Lower leg skin (tissue), 4 donors: ENCODE data around the gene COL8A2. TPM values are rescaled to one million over a fixed set of nuclear protein-coding genes. Genes with fewer than 3 reads are reported as not detected.

ENCODE experiments used
- DNase-seq, 2 donors: peaks; one replicate each; pipeline ENCODE4 v3.0.0-alpha.2; 2019; ENCODE audit warnings: low spot score in 2 of 2
- H3K4me3 ChIP-seq: fragments of 200-600 bp; sonication (generic); 2 replicates; pipeline ENCODE4 v1.5.1; 2017; ENCODE audit warnings: mild to moderate bottlenecking, low read depth; ENCODE audit not compliant: poor library complexity, severe bottlenecking
- POLR2A ChIP-seq, 2 donors: fragments of 450-650 bp; IDR thresholded peaks; one replicate each; pipeline ENCODE4 v1.6.1; 2016 to 2017; ENCODE audit warnings: antibody characterized with exemption in 2 of 2, mild to moderate bottlenecking in 1 of 2, moderate library complexity in 1 of 2
- WGBS, 2 donors: methylation state at CpG; one replicate each; pipeline ENCODE4 v1.1.5; 2018; 5-methylcytosine and 5-hydroxymethylcytosine counted together
- intact Hi-C: fragments of 100-400 bp; cut with DNase I; formaldehyde crosslinking; loops from one replicate; pipeline ENCODE4 v1.15.0; 2023; ENCODE audit warnings: low total_unique reads
- total RNA-seq, 4 donors: library from RNA; depleted of rRNA; stranded (reverse); fragments of >200 nt; gene quantifications; one replicate each; pipeline ENCODE4 v1.1.0, GENCODE V29; 2016
- TF ChIP-seq, protein P1 (sequence below), 3 donors: fragments of 450-650 bp; IDR thresholded peaks; one replicate each; pipeline ENCODE4 v1.5.1; 2016; ENCODE audit warnings: antibody characterized with exemption in 3 of 3, mild to moderate bottlenecking in 3 of 3, moderate library complexity in 2 of 3

The COL8A2 gene
- total RNA-seq, 4 donors from 2014 or later = 4.8 to 9.8 (median 7.6) TPM

DNA sequence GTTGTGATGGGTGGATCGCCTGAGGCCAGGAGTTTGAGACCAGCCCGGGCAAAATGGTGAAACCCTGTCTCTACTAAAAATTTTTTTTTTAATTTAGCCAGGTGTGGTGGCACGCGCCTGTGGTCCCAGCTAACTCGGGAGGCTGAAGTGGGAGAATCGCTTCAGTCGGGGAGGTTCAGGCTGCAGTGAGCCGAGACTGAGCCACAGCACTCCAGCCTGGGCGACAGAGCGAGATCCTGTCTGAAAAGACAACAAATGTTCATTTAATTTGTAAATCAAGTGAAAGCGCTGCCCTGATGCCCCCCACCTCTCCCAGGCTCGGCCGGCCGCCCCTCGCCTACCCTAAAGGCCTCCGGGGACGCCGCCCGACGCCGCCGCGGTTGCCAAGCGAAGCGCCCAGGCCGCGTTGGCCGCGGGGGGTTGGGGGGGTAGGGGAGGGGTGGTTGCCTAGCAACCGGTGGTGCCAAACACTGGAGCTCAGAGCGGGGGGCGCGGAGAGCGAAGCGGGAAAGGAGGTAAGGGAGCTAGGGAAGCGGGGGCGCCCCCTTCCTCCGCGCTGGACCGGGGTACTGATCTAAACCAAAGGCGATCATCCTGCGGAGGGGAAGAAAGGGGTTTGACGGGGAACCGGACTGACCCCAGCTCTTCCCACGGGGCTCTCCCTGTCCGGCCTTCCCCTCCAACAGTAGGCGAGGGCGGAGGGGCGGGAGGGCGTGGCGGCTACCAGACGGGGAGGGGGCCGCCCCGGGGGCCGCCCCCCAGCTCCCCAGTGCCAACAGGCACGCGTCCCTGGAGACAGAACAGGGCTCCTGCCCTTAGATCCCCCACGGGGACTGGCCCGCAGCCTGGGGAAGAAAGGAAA, 41.2 kb downstream of the COL8A2 start, which contains the start of gene TEKT2:
TEKT2 (plus strand) TSS at position 460 of the 862 bp plus-strand sequence. CDS start 828 bp downstream, outside the sequence.
- intact Hi-C loops = no loop called here
- peak within 1 kb of the TSS; percentile 18 for H3K4me3 ChIP-seq
- no peak for DNase-seq
- 13 to 24% methylated on average over 38 to 54 of the region's 59 CpGs for WGBS, 2 donors
- no peak for TF ChIP-seq POLR2A (IDR thresholded peaks at IDR 0.05)
- TF ChIP-seq, protein P1, sequence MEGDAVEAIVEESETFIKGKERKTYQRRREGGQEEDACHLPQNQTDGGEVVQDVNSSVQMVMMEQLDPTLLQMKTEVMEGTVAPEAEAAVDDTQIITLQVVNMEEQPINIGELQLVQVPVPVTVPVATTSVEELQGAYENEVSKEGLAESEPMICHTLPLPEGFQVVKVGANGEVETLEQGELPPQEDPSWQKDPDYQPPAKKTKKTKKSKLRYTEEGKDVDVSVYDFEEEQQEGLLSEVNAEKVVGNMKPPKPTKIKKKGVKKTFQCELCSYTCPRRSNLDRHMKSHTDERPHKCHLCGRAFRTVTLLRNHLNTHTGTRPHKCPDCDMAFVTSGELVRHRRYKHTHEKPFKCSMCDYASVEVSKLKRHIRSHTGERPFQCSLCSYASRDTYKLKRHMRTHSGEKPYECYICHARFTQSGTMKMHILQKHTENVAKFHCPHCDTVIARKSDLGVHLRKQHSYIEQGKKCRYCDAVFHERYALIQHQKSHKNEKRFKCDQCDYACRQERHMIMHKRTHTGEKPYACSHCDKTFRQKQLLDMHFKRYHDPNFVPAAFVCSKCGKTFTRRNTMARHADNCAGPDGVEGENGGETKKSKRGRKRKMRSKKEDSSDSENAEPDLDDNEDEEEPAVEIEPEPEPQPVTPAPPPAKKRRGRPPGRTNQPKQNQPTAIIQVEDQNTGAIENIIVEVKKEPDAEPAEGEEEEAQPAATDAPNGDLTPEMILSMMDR (IDR thresholded peaks at IDR 0.05) = no peak

DNA sequence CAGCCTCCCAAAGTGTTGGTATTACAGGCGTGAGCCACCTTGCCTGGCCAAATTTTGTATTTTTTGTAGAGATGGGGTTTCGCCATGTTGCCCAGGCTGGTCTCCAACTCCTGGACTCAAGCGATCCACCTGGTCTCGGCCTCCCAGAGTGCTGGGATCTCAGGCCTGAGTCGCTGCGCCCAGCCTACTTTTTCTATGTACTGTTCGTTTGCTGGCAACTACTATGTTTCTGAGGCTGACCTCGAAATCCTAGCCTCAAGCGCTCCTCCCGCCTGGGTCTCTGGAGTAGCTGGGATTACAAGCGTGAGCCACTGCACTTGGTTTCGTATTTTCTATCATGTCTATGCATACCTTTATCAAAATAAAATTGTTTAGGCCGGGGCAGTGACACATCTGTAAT, 41.8 kb downstream of the COL8A2 start:
- DNase-seq = no peak
- WGBS, 2 donors = 85 to 92% methylated on average over 13 of the region's 13 CpGs
- TF ChIP-seq, protein P1 (IDR thresholded peaks at IDR 0.05) = no peak
- TF ChIP-seq POLR2A (IDR thresholded peaks at IDR 0.05) = no peak
- intact Hi-C loops = no loop called here
- no peak overlapping the region for H3K4me3 ChIP-seq

DNA sequence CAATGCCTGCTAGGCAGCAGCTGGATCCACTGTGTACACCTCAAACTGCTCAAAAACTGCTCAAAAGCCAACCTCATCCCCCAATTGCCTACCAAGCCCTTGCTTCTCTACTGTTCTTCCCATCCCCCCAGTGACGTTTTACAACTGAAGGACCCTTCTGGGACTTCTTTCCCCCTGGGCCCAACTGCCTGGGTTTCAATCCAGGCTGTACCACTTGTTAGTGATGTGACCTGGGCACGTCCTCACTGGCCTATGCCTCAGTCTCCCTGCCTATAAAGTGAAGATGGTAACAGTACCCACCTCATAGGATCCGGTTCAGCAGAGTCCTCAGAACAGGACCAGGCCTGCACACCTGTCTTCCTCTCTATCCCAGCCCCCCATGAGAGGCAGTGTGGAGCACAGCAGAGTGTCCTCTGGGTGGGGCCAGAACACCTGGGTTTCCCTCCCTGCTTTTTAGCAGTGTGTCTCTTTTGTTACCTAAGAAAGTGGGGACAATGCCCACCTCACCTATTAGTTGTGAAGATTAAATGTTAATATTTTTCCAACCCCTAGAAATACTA, 43.0 kb downstream of the COL8A2 start:
- WGBS, 2 donors = 54 to 65% methylated on average over 3 of the region's 3 CpGs
- intact Hi-C loops = no loop called here
- DNase-seq = no peak
- TF ChIP-seq, protein P1 (IDR thresholded peaks at IDR 0.05) = no peak
- no peak for TF ChIP-seq POLR2A (IDR thresholded peaks at IDR 0.05)
- H3K4me3 ChIP-seq = no peak overlapping the region

DNA sequence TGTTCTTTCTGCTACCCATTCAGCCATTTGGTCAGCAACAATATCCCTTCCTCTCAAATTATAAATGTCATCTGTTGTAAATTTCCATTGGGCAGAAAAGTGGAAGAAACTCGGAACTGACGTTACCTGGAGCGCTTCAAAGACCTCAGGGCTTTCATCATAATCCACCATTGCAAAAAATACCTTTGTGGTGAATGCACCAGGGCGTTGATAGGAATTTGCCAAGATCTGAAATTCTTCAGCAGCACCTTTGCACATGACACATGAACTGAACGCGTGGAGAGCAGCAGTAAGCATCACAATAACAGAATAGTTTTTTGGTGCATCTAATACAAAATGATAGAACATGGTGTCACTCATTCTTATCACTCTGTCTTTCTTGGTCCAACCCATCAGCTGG, 44.2 kb downstream of the COL8A2 start:
- intact Hi-C loops = no loop called here
- WGBS, 2 donors = 43% methylated on average over 6 of the region's 6 CpGs
- no peak overlapping the region for H3K4me3 ChIP-seq
- no peak for DNase-seq
- TF ChIP-seq, protein P1 (IDR thresholded peaks at IDR 0.05) = no peak
- TF ChIP-seq POLR2A (IDR thresholded peaks at IDR 0.05) = no peak

DNA sequence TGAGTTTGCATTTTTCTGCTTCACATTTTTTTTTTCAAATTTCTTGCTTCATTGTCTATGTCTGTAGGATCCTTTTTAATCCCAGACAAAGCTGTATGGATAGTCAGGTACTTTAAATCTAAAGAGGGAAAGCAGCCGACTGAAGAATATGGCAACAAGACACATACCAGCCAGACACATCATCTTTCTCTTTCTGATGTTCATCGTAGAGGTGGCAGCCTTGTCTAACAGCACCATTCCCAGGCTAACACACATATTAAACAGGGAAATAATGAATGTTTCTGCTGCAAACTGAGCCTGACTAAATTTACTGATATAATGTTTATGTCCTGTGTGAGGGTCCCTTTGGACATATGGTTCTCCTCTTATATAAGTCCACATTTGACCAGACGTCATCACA, 44.8 kb downstream of the COL8A2 start:
- TF ChIP-seq, protein P1 (IDR thresholded peaks at IDR 0.05) = no peak
- 40 to 50% methylated on average over 3 of the region's 3 CpGs for WGBS, 2 donors
- H3K4me3 ChIP-seq = no peak overlapping the region
- intact Hi-C loops = no loop called here
- no peak for DNase-seq
